HepG2 (cell line): ENCODE measurements around the gene TTF2. TPM values are rescaled to one million over a fixed set of nuclear protein-coding genes. Genes with fewer than 3 reads are reported as not detected.

ENCODE experiments used
- ASH2L ChIP-seq: fragments of 300-600, 200-600 bp; sonication (generic); IDR thresholded peaks from 2 replicates; pipeline ENCODE4 v1.7.0; 2017; ENCODE audit warnings: low read depth, mild to moderate bottlenecking, moderate library complexity, mixed read lengths, low read length; ENCODE audit not compliant: insufficient read length
- ATF4 ChIP-seq, 2 experiments: fragments of 450-650 bp in 1 of 2; sonication (generic) in 1 of 2; formaldehyde crosslinking; IDR thresholded peaks; 2 replicates each; pipeline versions ENCODE4 v1.5.0 to v1.8.0; 2020 to 2022; ENCODE audit warnings: mild to moderate bottlenecking in 1 of 2, missing genetic modification reagents in 1 of 2
- ELF1 ChIP-seq: sonication (generic); formaldehyde crosslinking; IDR thresholded peaks from 2 replicates; pipeline ENCODE4 v1.4.0; 2020; ENCODE audit warnings: missing genetic modification reagents
- FOXO4 ChIP-seq: sonication (generic); formaldehyde crosslinking; conservative IDR thresholded peaks from 2 replicates; pipeline ENCODE4 v1.8.1; 2023; ENCODE audit warnings: missing genetic modification reagents
- PTBP1 ChIP-seq: fragments of 200-400 bp; formaldehyde crosslinking; IDR thresholded peaks from 2 replicates; pipeline ENCODE4 v1.6.1; 2018; ENCODE audit warnings: low read length, low read depth; ENCODE audit not compliant: poor library complexity, severe bottlenecking
- UBTF ChIP-seq: sonication (generic); formaldehyde crosslinking; IDR thresholded peaks from 2 replicates; pipeline ENCODE4 v1.4.0; 2020; ENCODE audit warnings: mild to moderate bottlenecking, missing genetic modification reagents
- ZBED4 ChIP-seq: sonication (generic); formaldehyde crosslinking; IDR thresholded peaks from 2 replicates; pipeline ENCODE4 v1.4.0; 2020; ENCODE audit warnings: missing genetic modification reagents, borderline replicate concordance
- ZNF136 ChIP-seq: sonication (generic); formaldehyde crosslinking; IDR thresholded peaks from 2 replicates; pipeline ENCODE4 v1.8.1; 2022; ENCODE audit warnings: low read depth, mild to moderate bottlenecking, moderate library complexity, missing genetic modification reagents
- ZNF362 ChIP-seq: sonication (generic); formaldehyde crosslinking; IDR thresholded peaks from 2 replicates; pipeline ENCODE4 v1.4.0; 2020; ENCODE audit warnings: missing genetic modification reagents, mild to moderate bottlenecking, borderline replicate concordance
- ZNF788 ChIP-seq: sonication (generic); formaldehyde crosslinking; IDR thresholded peaks from 2 replicates; pipeline ENCODE4 v1.5.0; 2020; ENCODE audit warnings: mild to moderate bottlenecking, missing genetic modification reagents, borderline replicate concordance
- polyA plus RNA-seq, 8 experiments: library from polyadenylated mRNA; depleted of rRNA in 3 of 8; stranded (reverse) in 7 of 8; unstranded in 1 of 8; fragments of >200 nt; fragmentation: Illumina TruSeq in 4 of 8; extraction: Trizol in 4 of 8; gene quantifications; 2 replicates each; pipeline versions ENCODE4 v1.2.1 to v1.2.3, GENCODE V29; 2011 to 2016; ENCODE audit warnings: low read depth in 4 of 8, missing spikeins in 1 of 8, mixed read lengths in 1 of 8; ENCODE audit not compliant: insufficient read depth in 1 of 8
- total RNA-seq, 5 experiments: library from RNA; depleted of rRNA; stranded (reverse); fragments of >200 nt; fragmentation: Illumina TruSeq; extraction: Trizol; gene quantifications; 2 replicates each; pipeline ENCODE4 v1.2.3, GENCODE V29; 2016; ENCODE audit warnings: low read depth in 1 of 5

The TTF2 gene
- total and polyA plus RNA-seq, 2 of the 13 experiments (the other 11 are each of a cell fraction or from before 2014, with no cell fraction given) = 12.8 to 48.9 TPM

GRCh38 chr1:117030271-117030877 is 29.8 kb upstream of the TTF2 start (continued):
- no peak for TF ChIP-seq ASH2L
- TF ChIP-seq FOXO4 (CRISPR knock-in tag) = no peak
- TF ChIP-seq ZNF136 (CRISPR knock-in tag) = no peak
- no peak for TF ChIP-seq ZBED4 (CRISPR knock-in tag)
- no peak for TF ChIP-seq ZNF362 (CRISPR knock-in tag)
- no peak for TF ChIP-seq ZNF788 (CRISPR knock-in tag)
- no peak for TF ChIP-seq UBTF (CRISPR knock-in tag)
- TF ChIP-seq ATF4 (CRISPR knock-in tag; IDR thresholded peaks at IDR 0.05) = no peak
- no peak for TF ChIP-seq PTBP1
- no peak for TF ChIP-seq ELF1
